AG08395 (cell line): Measurements from ENCODE around the gene MYH16.
"Not testable (repeated sequence)": the region's sequence is repeated elsewhere in the genome, so short reads cannot be mapped to it uniquely, and the experiment has no call there.

Experiments used
- DNase-seq: peaks from one replicate; pipeline ENCODE4 v3.0.0; 2012; ENCODE audit warnings: mixed read lengths, low spot score

MYH16 gene

DNA sequence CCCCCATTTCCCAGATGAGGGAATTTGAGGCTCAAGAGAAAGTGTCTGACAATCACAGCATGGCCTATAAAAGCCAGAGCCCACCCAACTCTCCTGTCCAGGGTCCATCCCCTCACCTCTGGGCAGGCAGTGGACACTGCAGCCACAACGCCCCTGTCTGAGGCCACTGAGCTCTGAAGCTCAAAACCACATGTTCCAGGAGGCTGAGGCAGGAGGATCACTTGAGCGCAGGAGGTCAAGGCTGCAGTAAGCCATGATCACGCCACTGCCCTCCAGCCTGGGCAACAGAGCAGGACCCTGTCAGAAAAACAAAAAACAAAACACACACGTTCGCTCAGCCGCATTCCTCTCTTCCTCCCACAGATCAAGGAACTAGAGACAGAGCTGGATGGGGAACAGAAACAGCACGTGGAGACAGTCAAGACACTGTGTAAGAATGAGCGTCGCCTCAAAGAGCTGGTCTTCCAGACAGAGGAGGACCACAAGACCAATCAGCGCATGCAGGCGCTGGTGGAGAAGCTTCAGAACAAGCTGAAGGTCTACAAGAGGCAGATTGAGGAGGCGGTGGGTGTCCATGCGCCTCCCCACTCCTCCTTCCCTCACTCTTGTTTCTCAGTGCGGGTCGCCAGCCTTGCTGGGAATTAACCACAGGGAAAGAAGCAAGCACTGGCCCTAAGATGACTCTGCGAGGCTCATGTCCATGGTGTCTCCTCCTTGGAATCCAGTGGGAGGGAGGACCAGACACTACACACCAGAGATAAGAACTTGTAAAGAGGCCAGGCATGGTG lies 33.0 kb downstream of the MYH16 start:
- no peak for DNase-seq

GRCh38 chr7:99308461-99309074 lies 35.9 kb downstream of the MYH16 start:
- DNase-seq, result peak; percentile 29

GRCh38 chr7:99309111-99309510 lies 36.5 kb downstream of the MYH16 start:
- DNase-seq, result no peak

GRCh38 chr7:99310004-99310403 lies 37.4 kb downstream of the MYH16 start:
- DNase-seq, result no peak

GRCh38 chr7:99311702-99312101 lies 39.1 kb downstream of the MYH16 start:
- DNase-seq, result no peak

GRCh38 chr7:99312316-99313203 lies 39.9 kb downstream of the MYH16 start:
- peak; percentile 75 for DNase-seq

DNA sequence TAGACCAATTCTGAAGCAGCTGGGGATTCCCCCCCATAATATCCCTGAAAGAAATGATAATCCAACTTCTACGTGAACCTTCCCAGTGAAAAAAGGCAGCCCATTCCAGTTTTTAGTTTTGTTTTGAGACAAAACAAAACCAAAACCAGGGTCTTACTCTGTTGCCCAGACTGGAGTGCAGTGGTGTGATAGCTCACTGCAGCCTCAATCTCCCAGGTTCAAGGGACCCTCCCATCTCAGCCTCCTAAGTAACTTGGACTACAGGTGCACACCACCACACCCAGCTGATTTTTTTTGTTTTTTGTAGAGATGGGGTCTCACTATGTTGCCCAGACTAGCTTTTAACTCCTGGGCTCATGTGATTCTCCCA lies 40.5 kb downstream of the MYH16 start:
- no peak for DNase-seq

DNA sequence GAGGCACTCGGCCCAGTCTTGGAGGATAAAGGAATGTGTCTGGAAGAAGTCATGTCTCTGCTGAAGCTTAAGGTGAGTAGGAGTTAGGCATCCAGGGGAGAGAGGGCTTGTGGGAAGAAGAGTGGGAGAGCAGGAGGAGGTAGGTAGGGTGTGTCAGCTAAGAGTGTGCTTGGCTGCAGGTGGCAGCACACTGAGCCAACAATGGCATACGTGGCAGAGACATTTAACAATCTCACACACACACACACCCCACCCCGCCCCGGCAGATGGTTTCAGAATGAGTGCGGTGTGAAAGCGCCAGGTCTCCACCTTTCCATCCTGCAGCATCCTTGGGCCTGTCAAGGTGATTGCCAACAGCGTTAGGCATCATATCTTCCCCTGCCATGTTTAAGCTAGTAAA lies 41.9 kb downstream of the MYH16 start:
- DNase-seq, result no peak

DNA sequence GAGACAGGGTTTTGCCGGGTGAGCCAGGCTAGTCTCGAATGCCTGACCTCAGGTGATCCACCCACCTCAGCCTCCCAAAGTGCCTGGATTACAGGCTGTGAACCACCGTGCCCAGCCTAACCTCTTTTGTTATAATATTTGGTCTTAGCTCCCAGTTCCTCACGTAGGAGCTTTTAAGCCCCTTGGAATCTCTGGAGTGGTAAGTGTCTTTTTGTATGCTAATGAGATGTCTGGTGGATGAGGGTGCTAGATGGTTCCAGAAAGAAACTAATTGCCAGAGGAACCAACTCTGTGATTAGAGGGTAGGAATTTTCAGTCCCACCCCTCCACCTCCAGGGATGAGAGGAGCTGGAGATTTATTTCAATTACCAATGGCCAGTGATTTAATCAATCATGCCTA lies 47.7 kb downstream of the MYH16 start:
- no peak for DNase-seq

GRCh38 chr7:99322659-99323058 lies 50.0 kb downstream of the MYH16 start:
- not testable (repeated sequence) for DNase-seq

- no peak for DNase-seq
Observed at GRCh38 chr7:99324559-99324958, 51.9 kb downstream of the MYH16 start.

- DNase-seq, result no peak
Observed at GRCh38 chr7:99325001-99325493, 52.4 kb downstream of the MYH16 start.

DNA sequence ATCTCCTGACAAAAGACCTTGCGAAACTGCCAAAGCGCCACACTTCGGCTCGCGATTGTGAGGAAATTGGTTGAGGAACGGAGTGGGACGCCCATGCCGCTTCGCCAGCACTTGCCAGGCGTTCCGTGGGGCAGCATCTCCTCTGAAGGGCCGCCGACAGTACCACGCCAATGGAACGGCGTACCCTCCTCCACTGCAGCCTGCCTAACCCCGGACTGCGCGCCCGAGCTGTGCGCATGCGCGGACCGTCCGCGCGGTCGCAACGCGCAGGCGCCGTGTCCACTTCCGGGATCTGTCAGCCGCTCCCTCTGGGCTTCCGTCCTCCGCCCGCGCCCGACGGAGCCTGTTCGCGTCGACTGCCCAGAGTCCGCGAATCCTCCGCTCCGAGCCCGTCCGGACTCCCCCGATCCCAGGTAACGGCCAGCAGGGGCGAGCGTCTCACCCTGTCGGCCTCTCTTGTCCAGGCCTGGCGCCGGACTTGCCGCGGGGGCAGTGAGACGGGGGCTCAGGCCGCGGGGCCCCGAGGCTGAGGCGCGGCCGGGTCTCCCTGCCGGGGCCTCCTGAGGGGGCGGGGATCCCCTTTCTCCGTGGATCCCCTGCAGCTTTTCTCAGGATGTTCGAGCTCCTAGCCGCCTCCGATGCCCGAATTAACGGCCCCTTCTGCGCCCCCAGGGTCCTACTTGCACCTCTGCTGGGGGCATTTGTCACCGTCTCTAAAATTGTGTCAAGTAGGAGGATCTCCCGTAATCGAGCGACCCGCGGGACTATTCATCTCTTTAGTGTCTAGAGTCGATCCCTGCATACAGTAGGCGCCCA lies 53.2 kb downstream of the MYH16 start, which contains the start of gene ARPC1A:
Gene ARPC1A, plus strand, starts transcription at position 307 of the 816 bp plus-strand sequence. CDS start 7,456 bp downstream, outside the sequence.
- peak; percentile 99 for DNase-seq

DNA sequence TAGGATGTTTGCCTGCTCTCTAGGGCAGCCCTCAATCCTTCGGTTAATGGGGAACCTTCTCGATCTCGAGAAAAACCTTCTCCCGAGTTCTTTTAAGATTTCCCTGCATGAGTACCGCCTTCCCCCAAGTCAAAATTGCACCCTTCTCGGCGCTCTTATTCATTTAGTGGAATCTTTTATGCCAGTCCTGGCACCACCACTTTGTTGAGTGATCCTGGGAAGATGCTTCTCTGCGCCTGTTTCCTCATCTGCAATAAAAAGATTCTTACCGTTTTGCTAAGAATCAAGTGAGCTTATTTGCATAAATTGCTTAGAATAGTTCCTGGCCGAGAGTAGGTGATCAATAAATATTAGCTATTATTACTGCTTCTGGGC lies 53.8 kb downstream of the MYH16 start:
- no peak for DNase-seq

GRCh38 chr7:99330314-99330961 lies 57.8 kb downstream of the MYH16 start:
- peak; percentile 67 for DNase-seq

GRCh38 chr7:99331002-99331401 lies 58.4 kb downstream of the MYH16 start:
- DNase-seq, result no peak

DNA sequence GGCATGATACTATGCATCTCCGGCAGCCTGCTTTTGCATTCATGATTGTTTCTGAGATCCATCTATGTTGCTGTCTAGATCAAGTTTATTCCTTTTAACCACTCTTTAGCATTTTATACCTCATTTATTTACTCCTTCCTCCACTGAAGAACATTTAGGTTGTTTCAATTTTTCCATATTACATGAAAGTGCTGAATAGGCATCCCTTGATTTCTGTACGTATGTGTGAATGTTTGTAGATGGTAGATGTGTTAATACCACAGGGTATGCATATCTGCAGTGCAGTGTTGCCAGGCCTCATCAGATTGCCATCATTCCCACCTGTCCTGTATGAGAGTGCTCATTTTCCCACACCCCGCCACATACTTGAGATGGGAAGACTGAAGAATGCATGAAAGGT lies 67.0 kb downstream of the MYH16 start:
- no peak for DNase-seq

DNA sequence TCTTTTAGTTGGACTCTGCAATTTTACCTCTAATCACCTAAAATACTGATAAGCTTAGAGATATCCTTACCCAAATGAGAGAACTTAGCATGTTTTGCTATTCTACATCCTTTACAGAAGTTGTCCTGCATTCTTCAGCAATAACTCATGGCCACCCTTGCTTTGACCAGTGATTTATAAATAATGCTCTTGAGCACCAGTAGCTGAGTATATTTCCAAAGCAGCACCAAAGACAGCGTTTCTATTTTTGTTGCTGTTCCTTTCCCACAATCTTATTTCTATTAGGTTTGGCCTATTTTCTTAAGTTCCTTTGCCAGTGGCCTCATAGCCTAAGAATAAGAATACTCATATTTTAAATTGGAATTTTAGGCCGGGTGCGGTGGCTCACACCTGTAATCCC lies 68.0 kb downstream of the MYH16 start:
- no peak for DNase-seq

DNA sequence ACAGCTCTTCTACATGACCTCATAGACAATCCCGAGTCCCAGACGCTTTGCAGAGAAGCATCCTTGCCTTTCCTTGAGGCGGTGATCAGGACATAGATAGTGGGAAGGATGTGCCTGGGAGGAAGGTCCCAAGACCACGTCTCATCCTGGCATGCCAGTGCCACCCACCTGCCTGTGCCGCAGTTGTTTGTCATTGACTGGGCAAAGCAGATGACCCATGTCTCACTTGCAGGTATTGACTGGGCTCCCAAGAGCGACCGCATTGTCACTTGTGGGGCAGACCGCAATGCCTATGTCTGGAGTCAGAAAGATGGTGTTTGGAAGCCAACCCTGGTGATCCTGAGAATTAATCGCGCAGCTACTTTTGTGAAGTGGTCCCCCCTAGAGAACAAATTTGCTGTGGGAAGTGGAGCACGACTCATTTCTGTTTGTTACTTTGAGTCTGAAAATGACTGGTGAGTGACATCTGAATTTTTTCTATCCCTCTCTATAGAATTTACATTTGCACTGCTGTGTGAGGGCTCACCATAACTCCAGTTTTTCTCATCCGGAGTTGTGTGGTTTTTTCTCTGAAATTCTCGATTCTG lies 71.5 kb downstream of the MYH16 start:
- DNase-seq, result no peak

- not testable (repeated sequence) for DNase-seq
Observed at GRCh38 chr7:99350641-99351040, 78.0 kb downstream of the MYH16 start.

DNA sequence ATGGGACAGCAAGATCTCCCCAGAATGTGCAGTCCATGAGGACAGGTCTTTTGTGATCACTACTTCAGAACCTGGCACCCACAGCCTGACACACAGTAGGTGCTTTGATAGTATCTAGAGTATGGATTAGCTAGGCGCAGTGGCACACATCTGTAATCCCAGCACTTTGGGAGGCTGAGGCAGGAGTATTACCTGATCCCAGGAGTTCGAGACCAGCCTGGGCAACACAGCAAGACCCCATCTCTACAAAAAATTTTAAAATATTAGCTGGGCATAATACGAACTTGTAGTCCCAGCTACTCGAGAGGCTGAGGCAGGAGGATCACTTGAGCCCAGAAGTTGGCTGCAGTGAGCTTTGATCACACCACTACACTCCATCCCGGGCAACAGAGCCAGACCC lies 79.6 kb downstream of the MYH16 start:
- no peak for DNase-seq
